ENCODE measurements around the gene C19orf44.
"Not testable (repeated sequence)": the region's sequence is repeated elsewhere in the genome, so short reads cannot be mapped to it uniquely, and the experiment has no call there.

Gene C19orf44

DNA sequence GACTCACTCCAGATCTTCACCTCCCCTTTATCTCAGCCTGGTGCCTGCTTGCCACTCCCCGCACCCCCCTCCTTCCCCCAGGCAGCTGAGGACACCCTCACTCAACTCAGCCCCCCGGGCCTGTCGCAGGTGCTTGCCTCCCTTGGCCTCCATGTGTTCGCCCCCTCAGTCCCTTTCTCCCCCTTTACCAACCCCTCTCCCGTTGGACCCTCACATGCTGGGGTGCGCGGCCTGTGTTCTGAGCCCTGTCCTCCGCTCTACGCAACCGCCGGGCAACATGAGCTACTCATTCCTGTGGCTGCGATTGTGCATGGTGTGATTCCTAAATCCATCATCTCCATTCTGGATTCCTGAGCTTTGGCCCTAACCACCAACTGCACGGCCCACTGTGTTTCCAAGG, 40.9 kb downstream of the C19orf44 start:
- DNase-seq (ENCODE audit: low read depth in 2 of 2): no peak

DNA sequence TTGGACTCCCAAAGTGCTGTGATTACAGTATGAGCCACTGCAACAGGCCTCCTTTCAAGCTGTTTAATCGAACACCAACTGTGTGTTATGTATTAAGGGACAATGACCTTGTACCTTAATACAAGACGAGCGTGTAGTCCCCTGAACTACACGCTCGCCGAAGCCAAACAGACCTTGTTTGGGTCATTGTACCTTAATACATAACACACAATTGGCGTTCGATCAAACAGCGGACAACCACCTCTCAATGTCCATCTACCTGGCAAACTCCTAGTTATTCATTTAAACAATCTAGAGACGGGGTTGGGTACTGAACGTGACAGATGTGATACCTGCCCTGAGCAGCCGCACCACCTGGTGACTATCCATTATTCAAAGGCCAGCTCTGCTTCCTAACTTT, 44.8 kb downstream of the C19orf44 start:
- no peak for DNase-seq (ENCODE audit: low read depth in 2 of 2)

DNA sequence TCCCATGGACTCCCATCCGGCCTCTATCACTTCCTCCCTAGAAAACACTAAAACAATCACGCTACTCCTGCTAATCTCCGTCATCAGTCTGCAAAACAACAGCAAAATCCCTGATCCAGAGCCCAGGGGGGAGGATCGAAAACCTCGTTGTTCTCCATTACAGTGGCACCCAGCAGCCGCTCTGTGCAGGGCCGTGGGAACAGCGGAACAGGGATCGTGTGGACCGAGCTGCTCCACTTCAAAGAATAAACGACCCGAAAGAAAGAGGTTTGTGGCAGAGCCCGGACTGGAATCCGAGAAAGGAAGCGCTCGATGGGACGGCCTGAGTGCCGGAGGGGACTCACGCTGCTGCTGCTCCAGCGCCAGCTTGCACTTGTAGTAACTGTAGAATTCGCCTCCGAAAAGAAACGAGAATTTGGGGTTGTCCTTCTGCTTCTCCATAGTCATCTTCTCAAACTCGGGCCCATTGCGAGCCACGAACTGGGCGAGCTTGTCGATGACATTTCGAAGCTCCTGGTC, 45.4 kb downstream of the C19orf44 start:
- DNase-seq (ENCODE audit: low read depth in 2 of 2): no peak

DNA sequence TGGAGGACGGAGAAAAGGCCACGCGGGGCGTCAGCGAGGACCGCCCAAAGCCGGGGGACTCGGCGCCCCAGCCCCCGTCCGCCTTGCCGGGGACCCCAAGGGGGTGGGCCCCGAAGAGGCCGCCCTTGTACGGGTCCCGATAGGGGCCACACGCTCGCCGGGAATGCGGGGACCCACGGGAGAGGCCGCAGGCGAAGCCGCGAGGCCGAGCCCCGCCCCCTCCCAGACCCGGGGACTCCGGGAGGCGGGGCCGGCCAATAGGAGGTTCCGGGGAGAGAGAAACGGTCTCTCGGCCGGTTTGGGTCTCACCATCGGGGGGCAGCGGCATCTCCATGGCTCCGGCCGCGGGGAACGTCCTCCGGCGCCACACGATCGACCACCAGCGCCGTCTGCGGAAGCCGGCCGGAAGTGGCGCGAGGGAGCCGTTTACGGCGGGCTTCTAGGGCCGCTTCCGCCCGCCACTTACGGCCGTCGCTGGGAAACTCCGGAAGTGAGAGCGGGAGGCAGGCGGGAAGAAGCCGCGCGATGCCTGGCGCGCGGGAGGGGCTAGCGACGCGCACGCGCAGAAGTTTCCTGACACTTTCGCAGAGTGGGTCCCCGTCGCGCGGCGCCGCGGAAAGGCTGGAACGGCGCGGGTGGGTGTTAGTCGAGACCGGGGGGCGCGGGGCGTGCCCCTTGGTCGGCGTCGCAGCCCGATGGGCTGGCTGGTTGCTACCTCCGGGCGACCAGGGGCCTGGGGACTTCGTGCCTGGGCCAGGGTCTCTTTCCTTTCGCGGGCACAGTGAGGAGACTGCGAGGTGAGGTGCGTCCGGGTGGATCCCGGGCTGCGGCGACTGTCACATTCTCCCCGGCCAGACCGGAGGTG, 46.1 kb downstream of the C19orf44 start, which contains the start of gene CHERP:
Gene CHERP (minus strand): TSS at position 393 of the 865 bp plus-strand sequence. CDS start 59 bp downstream, at position 334.
- DNase-seq (ENCODE audit: low read depth in 2 of 2): peak; percentile 86 to 90

DNA sequence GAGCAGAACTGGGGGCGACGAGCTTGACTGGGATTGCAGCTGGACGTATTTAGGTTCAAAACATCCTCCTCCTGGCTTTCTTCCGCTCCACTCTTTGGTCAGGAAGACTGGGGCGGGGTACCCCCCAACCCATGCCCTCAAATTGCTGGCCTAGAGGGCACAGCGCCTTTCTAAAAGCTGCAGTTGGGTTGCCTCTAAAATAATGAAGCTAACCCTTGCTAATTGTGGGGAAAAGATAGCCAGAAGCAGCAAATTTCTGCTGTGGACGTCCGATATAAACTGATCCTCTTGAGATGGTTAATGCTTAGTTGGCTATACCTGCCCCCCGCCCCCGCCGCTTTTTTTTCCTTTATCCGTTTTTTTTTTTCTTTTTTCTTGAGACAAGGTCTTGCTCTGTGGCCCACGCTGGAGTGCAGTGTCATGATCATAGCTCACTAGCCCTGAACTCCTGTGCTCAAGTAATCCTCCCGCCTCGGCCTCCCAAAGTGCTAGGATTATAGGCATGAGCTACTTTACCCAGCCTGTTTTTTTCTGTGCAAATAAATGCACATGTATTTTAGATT, 46.8 kb downstream of the C19orf44 start:
- DNase-seq (ENCODE audit: low read depth in 2 of 2): no peak

DNA sequence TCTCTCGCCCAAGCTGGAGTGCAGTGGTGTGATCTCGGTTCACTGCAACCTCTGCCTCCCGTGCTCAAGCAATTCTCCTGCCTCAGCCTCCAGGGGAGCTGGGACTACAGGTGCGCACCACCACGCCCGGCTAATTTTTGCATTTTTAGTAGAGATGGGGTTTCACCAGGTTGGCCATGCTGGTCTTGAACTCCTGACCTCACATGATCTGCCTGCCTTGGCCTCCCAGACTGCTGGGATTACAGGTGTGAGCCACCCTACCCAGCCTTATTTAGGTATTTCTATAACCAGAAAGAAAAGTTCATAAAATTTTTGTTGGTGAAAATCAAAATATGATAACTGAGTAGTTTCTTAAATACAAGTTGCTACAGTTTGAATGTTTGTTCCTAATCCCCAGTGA, 47.5 kb downstream of the C19orf44 start:
- DNase-seq (ENCODE audit: low read depth in 2 of 2): not testable (repeated sequence)

DNA sequence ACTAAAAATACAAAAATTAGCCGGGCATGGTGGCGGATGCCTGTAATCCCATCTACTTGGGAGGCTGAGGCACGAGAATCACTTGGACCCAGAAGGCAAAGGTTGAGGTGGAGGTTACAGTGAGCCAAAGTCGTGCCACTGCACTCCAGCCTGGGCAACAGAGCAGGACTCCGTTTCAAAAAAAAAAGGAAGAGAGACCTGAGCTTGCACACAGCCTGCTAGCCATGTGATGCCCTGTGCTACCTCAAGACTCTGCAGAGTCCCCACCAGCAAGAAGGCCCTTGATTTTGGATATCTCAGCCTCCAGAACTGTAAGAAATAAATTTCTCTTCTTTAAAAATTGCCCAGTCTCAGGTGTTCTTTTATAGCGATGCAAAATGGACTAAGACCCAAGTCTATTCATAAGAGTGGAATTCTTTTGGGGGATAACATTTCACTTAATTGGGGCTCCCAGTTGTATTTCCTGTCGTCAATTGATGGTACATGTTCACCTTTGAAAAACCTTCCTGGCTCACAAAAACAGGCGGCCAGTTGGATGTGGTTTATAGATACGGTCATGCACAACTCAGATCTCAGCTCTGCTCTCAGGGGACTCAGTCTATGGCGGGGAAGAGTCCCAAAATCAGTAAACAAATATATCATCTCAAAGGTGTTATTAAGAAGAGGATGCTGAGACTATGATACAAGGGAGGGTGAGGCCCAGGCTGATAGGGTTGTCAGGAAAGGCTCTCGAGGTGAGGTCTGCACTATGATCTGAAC, 48.5 kb downstream of the C19orf44 start:
- DNase-seq (ENCODE audit: low read depth in 2 of 2): no peak

DNA sequence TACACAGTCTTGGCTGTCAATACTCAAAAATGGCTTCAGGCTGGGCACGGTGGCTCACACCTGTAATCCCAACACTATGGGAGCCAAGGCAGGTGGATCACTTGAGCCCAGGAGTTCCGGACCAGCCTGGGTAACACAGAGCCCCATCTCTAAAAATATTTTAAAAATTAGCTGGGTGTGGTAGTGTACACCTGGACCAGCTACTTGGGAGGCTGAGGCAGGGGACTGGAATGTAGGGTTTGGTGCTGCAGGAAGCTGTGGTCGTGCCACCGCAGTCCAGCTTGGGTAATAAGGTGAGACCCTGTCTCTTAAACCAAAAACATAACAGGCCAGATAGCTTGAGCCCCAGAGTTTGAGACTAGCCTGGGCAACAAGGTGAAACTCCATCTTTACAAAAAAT, 52.8 kb downstream of the C19orf44 start:
- no peak for DNase-seq (ENCODE audit: low read depth in 2 of 2)

DNA sequence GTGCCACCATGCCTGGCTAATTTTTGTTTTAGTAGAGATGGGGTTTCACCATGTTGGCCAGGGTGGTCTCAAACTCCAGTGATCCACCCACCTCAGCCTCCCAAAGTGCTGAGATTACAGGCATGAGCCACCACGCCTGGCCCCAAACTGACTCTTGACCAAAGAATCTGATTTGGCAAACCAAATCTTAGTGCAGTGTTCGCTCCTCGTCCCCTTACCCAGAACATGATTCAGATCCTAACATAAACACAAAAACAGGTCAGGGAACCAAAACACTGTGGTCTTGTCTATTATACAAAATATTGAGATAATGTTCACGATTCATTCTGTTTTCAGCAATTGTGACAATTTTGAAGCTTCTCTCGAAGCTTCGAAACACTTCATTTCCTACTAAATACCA, 55.7 kb downstream of the C19orf44 start:
- DNase-seq (ENCODE audit: low read depth in 2 of 2): not testable (repeated sequence)

DNA sequence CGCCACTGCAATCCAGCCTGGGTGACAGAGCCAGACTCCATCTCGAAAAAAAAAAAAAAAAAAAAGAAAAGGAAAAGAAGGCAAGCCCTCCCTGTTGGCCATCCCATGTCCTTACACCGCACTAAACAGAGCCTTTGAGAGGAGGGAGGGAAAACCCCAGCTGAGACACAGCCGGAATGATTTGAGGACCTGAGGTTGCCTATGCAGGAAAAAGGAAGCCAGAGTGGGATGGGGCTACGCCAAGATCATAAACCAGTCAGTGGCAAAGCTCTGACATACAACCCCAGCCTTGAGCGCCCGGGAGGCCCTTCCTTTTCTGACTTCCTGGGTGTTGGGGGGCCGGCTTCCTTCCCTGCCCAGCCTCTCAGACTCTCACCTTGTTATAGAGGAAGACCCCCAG, 58.6 kb downstream of the C19orf44 start:
- DNase-seq (ENCODE audit: low read depth in 2 of 2): no peak

DNA sequence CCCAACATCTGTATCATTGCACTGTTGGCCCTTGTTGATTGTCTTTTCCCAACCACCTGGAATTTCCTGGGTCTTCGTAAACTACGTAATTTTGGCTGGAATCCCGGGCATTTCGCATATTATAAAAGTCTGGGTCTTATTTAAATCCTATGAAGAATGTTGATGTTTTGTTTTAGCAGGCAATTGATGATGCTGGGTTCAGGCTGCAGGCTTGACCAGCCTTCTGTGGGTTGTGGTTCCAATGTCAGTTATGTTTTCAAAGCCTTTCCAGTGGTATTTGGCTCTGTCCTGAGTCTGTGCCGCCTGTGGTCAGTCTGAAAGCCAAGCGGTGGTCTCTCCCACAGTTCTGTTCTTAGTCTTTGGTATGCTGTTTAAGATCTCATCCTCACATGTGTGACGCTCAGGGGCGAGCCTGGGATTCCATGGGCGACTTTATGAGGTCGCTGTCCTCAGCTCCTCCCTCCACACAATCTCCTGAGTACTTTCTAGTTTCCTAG, 63.6 kb downstream of the C19orf44 start:
- DNase-seq (ENCODE audit: low read depth in 2 of 2): no peak

DNA sequence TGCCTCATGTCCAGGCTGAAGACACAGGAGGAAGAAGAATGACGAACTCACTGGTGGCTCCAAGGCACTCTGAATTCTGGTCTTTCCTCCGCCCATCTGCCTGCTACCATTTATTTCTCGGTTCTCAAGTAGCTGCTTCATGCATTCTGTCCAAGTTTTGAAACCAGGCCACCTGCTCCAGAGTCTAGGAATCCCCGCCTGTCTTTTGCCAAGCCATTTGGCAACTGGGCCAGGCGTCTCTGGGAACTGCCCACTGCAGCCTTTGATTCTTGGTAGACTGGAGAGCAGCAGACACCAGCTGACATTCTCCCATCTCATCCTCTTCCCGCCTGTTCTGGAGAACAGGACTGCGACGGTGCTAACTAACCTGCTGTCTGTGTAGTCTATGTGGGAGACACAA, 65.2 kb downstream of the C19orf44 start:
- DNase-seq (ENCODE audit: low read depth in 2 of 2): no peak

DNA sequence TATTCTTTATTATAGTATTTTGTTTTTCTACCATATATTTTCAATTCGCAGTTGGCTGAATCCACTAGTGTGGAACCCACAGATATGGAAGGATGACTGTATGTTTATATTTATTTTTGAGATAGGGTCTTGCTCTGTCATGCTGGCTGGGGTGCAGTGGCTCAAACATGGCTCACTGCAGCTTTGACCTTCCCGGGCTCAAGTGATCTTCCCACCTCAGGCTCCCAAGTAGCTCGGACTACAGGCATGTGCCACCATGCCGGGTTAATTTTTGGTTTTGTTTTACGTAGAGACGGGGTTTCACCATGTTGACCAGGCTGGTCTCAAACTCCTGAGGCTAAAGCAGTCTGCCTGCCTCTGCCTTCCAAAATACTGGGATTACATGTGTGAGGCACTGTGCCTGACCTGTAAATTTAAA, 66.4 kb downstream of the C19orf44 start:
- DNase-seq (ENCODE audit: low read depth in 2 of 2): no peak

DNA sequence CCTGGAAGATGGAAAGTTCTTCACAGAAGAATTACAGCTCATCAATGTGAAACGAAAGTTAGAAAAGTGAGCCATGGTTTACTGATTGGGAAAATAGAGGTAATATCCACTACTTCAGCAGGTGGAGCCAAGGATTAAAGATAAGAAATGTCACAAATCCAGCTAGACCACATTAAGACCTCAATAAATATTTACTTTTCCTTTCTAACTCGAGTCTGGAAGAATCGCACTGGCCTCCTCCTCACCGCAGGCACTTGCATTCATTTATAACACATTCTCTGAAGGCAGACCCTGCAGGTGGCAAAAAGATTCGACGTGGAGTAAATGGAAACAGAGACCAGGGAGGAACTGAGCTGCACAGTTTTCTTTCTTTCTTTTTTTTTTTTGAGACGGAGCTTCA, 68.6 kb downstream of the C19orf44 start:
- DNase-seq (ENCODE audit: low read depth in 2 of 2): no peak

DNA sequence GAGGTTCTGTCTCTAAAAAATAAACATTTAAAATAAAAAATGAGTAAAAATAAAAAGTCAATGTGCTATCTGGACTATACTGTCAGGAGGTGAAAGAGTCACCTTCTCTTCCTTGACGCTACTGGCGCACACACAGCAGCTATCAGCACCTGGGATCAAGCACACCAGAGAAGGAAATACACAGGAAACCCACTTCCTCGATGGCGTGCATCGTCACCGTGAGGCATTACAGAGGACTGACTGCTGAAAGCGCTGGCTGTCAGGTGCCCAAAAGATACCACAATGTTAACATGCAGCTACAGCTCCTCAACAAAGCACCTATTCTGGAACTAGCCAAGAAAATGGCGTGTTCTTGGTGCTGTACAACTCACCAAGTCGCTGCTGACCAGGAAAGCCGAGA, 70.0 kb downstream of the C19orf44 start:
- DNase-seq (ENCODE audit: low read depth in 2 of 2): peak; percentile 50 to 65

DNA sequence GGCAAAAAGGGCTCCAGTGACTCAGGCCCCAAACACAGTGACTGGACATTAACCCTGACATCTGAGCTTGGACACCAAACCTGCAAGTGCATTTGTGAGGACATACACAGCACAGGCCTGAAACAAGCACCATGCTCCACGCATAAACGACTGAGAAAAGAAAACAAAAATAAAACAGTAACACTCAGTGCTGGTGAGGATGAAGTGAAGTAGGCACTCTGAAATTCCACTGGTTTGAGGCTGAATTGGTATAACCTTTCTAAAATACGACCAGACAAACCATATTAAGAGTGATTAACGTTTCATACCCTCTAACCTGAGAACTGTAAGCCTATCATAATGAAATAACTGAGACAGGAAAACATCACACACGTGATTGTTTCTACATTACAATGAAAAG, 70.5 kb downstream of the C19orf44 start:
- DNase-seq (ENCODE audit: low read depth in 2 of 2): no peak

DNA sequence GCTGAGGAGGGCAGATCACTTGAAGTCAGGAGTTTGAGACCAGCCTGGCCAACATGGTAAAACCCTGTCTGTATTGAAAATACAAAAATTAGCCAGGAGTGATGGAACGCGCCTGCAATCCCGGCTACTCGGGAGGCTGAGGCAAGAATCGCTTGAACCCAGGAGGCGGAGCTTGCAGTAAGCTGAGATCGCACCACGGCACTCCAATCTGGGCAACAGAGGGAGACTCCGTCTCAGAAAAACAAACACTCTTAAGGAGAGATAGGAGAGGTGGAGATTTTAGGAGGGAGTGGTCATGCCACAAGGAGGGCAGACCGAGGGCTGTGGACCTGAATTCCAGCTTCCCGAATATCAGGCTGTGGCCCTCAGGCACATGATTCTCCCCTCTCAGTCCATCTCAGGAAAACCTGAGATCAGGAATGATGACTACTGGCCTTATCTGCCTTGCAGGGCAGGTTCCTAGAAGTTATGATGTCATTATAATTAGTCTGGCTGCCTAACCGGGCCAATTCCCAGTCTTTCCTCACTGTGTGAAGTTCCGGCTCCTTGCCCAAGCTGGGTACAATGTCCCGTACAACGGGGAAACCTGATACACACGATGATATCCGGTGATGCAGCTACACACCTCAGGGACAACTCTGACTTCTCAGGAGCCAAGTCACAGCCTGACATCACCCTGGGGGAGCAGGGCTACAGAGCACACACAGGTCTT, 73.6 kb downstream of the C19orf44 start:
- DNase-seq (ENCODE audit: low read depth in 2 of 2): no peak
